Esophagus squamous epithelium (tissue), 5 donors: ENCODE data around the gene TRIM41. TPM values are rescaled to one million over a fixed set of nuclear protein-coding genes. Genes with fewer than 3 reads are reported as not detected.
"Not testable (repeated sequence)": the region's sequence is repeated elsewhere in the genome, so short reads cannot be mapped to it uniquely, and the experiment has no call there.

ENCODE experiments used
- DNase-seq: peaks from one replicate; lab custom pipeline; 2025; lab: John Stamatoyannopoulos, UW
- H3K27ac ChIP-seq, 4 donors: fragments of 200-600 bp; sonication (generic); one replicate each; pipeline ENCODE4 v1.5.1; 2016 to 2019; ENCODE audit warnings: mild to moderate bottlenecking in 1 of 4
- H3K27me3 ChIP-seq, 4 donors: fragments of 200-600 bp; sonication (generic); 1 replicate in 3 of 4; 2 replicates in 1 of 4; pipeline versions ENCODE4 v1.5.1 to v1.6.0; 2017 to 2021; ENCODE audit warnings: antibody characterized with exemption in 1 of 4
- H3K36me3 ChIP-seq, 3 donors: fragments of 200-600 bp; sonication (generic); one replicate each; pipeline ENCODE4 v1.5.1; 2016 to 2019
- H3K4me1 ChIP-seq, 3 donors: fragments of 200-600 bp; sonication (generic); one replicate each; pipeline ENCODE4 v1.5.1; 2017 to 2019
- H3K4me3 ChIP-seq, 4 donors: fragments of 200-600 bp; sonication (generic); 1 replicate in 3 of 4; 2 replicates in 1 of 4; pipeline ENCODE4 v1.5.1; 2016 to 2019; ENCODE audit warnings: mild to moderate bottlenecking in 2 of 4, moderate library complexity in 1 of 4
- H3K9me3 ChIP-seq, 3 donors: fragments of 200-600 bp; sonication (generic); one replicate each; pipeline ENCODE4 v1.5.1; 2016 to 2019
- POLR2A ChIP-seq, 4 donors: fragments of 450-650 bp; IDR thresholded peaks; one replicate each; pipeline ENCODE4 v1.6.1; 2017; ENCODE audit warnings: antibody characterized with exemption in 4 of 4, mild to moderate bottlenecking in 4 of 4, moderate library complexity in 3 of 4
- WGBS, 2 donors: methylation state at CpG; one replicate each; pipeline ENCODE4 v1.1.5; 2018; 5-methylcytosine and 5-hydroxymethylcytosine counted together
- intact Hi-C: fragments of 100-400 bp; cut with DNase I; formaldehyde crosslinking; loops from one replicate; pipeline ENCODE4 v1.15.0; 2022
- total RNA-seq, 4 donors: library from RNA; depleted of rRNA; stranded (reverse); fragments of >200 nt; gene quantifications; one replicate each; pipeline ENCODE4 v1.1.0, GENCODE V29; 2016
- TF ChIP-seq, protein P1 (sequence below), 6 experiments: fragments of 450-650 bp in 4 of 6; fragments of 200-600 bp in 2 of 6; sonication (generic) in 2 of 6; IDR thresholded peaks; one replicate each; pipeline ENCODE4 v1.5.1; 2016 to 2019; ENCODE audit warnings: antibody characterized with exemption in 6 of 6, mild to moderate bottlenecking in 4 of 6, moderate library complexity in 4 of 6
- donor health status: DM: yes; HTN: yes; CAD: no.

TRIM41 gene
- total RNA-seq, 4 donors from 2014 or later, result 12.0 to 22.1 (median 13.8) TPM

DNA sequence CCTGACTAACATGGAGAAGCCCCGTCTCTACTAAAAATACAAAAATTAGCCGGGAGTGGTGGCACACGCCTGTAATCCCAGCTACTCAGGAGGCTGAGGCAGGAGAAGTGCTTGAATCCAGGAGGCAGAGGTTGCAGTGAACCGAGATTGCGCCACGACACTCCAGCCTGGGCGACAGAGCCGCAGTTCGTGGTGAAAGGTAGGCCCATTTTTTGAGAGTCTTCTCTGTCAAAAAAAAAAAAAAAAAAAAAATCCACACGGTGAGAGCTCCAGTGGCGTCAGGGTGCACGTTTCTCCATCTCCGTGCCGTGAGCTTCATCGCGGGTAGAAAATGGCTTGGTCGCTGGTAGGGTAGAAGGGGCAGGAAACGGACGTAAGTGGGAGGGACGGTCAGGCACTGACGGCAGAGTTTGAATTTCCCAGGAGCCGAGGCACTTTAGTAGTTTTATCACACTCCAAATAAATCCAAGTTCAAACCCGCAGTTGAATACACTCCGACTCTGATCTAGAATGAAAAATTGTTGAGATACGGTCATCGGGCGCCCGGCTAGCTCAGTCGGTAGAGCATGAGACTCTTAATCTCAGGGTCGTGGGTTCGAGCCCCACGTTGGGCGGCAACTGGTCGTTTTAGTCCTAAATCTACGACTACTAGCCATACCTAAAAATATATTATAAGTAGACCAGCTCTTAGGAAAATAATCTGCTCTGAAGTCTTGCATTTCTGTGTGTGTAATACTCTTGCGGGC, 15.7 kb upstream of the TRIM41 start:
- no peaks in the 10 kb centered on the region for H3K27me3 ChIP-seq
- peak overlapping the region; percentile 53 to 87 (median 84) for H3K4me3 ChIP-seq
- no peaks in the 10 kb centered on the region for H3K36me3 ChIP-seq
- H3K27ac ChIP-seq, result peak overlapping the region; percentile 50 to 91 (median 90)
- no peaks in the 10 kb centered on the region for H3K9me3 ChIP-seq
- WGBS, 2 donors, result 1 to 2% methylated on average over 33 to 36 of the region's 36 CpGs
- no peak for DNase-seq
- intact Hi-C loops, result no loop called here
- peaks cover 13 to 60% (median 32%) of the 10 kb centered on the region in 3 donors for H3K4me1 ChIP-seq
- peak in 1 of 4 donors; percentile 9 for TF ChIP-seq POLR2A (IDR thresholded peaks at IDR 0.05)
- TF ChIP-seq, protein P1, sequence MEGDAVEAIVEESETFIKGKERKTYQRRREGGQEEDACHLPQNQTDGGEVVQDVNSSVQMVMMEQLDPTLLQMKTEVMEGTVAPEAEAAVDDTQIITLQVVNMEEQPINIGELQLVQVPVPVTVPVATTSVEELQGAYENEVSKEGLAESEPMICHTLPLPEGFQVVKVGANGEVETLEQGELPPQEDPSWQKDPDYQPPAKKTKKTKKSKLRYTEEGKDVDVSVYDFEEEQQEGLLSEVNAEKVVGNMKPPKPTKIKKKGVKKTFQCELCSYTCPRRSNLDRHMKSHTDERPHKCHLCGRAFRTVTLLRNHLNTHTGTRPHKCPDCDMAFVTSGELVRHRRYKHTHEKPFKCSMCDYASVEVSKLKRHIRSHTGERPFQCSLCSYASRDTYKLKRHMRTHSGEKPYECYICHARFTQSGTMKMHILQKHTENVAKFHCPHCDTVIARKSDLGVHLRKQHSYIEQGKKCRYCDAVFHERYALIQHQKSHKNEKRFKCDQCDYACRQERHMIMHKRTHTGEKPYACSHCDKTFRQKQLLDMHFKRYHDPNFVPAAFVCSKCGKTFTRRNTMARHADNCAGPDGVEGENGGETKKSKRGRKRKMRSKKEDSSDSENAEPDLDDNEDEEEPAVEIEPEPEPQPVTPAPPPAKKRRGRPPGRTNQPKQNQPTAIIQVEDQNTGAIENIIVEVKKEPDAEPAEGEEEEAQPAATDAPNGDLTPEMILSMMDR (IDR thresholded peaks at IDR 0.05), result no peak

DNA sequence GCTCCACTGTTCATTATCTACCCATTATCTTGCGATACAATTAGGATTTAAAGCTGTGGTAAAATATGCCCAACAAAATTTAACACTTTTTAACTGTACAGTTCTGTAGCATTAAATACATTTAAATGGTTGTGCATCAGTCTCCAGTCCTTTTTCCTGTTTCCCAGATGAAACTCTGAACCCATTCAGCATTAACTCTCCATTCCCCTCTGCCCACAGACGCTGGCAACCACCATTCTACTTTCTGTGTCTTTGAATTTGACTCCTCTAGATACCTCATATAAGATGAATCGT, 15.2 kb upstream of the TRIM41 start:
- WGBS, 2 donors, result 37% methylated on average over 3 of the region's 3 CpGs
- no peaks in the 10 kb centered on the region for H3K9me3 ChIP-seq
- intact Hi-C loops, result no loop called here
- H3K36me3 ChIP-seq, result no peaks in the 10 kb centered on the region
- peak overlapping the region; percentile 50 to 91 (median 90) for H3K27ac ChIP-seq
- DNase-seq, result no peak
- TF ChIP-seq, protein P1 (IDR thresholded peaks at IDR 0.05), result no peak
- TF ChIP-seq POLR2A (IDR thresholded peaks at IDR 0.05), result no peak
- H3K27me3 ChIP-seq, result no peaks in the 10 kb centered on the region
- peaks cover 13 to 55% (median 28%) of the 10 kb centered on the region in 3 donors for H3K4me1 ChIP-seq
- peak overlapping the region in 2 of 4 donors; percentile 82 to 87 for H3K4me3 ChIP-seq

DNA sequence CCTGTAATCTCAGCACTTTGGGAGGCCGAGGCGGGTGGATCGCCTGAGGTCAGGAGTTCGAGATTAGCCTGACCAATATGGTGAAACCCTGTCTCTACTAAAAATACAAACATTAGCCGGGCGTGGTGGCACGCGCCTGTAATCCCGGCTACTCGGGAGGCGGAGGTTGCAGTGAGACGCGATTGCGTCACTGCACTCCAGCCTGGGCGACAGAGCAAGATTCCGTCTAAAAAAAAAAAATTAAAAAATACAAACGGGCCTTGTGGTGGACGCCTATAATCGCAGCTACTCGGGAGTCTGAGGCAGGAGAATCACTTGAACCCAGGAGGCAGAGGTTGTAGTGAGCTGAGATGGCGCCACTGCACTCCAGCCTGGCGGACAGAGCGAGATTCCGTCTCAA, 14.1 kb upstream of the TRIM41 start:
- H3K27me3 ChIP-seq, DNase-seq, H3K36me3 ChIP-seq, H3K9me3 ChIP-seq, H3K27ac ChIP-seq, intact Hi-C loops, H3K4me3 ChIP-seq: not testable (repeated sequence)
- 85 to 87% methylated on average over 22 to 23 of the region's 24 CpGs for WGBS, 2 donors
- peaks cover 7 to 44% (median 17%) of the 10 kb centered on the region in 3 donors for H3K4me1 ChIP-seq

DNA sequence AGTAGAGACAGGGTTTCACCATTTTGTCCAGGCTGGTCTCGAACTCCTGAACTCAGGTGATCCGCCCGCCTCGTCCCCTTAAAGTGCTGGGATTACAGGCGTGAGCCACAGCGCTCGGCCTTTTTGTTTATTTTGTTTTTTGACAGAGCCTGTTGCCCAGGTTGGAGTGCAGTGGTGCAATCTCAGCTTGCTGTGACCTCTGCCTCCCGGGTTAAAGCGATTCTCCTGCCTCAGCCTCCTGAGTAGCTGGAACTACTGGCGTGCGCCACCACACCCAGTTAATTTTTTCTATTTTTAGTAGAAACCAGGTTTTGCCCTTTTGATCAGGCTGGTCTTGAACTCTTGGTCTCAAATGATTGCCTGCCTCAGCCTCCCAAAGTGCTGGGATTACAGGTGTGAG, 12.9 kb upstream of the TRIM41 start:
- H3K27ac ChIP-seq, H3K36me3 ChIP-seq, H3K9me3 ChIP-seq, H3K4me3 ChIP-seq, H3K27me3 ChIP-seq, intact Hi-C loops, DNase-seq: not testable (repeated sequence)
- WGBS, 2 donors, result 73 to 83% methylated on average over 10 to 11 of the region's 11 CpGs
- H3K4me1 ChIP-seq, result peaks cover 7 to 33% (median 15%) of the 10 kb centered on the region in 3 donors

DNA sequence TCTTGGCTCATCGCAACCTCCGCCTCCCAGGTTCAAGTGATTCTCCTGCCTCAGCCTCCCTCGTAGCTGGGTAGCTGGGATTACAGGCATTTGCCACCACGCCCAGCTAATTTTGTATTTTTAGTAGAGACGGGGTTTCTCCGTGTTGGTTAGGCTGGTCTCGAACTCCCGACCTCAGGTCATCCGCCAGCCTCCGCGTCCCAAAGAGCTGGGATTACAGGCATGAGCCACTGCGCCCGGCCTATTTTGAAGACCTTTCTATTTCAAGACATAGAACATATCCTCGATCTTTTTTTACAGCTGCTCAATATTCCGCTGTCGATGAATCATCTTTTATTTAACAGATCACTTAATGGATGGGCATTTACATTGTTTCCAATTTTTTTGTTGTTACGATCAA, 12.4 kb upstream of the TRIM41 start:
- H3K9me3 ChIP-seq, DNase-seq, H3K36me3 ChIP-seq, H3K4me3 ChIP-seq, H3K27me3 ChIP-seq, intact Hi-C loops, H3K27ac ChIP-seq: not testable (repeated sequence)
- peaks cover 5 to 27% (median 10%) of the 10 kb centered on the region in 3 donors for H3K4me1 ChIP-seq
- WGBS, 2 donors, result 75 to 81% methylated on average over 14 to 17 of the region's 17 CpGs

DNA sequence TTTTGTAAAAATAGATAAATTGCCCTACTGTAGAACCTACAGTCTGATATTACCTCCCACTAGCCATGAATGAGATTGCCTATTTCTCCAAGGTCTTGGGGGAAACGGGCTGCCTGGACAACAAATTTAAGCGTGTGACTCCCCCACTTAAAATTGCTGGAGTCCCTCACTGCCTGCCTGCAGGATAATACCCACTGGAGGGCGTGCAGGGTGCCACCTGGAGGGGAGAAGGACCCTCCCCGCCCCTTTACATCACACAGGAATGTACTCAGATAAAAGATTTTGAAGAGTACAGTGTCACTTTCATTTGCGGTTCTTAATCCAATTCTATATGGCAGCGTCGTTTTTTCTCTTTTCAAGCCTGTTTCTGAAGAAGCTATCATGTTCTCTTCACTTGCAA, 11.9 kb upstream of the TRIM41 start:
- Histone ChIP-seq H3K9me3 (no peaks in the 10 kb centered on the region), H3K4me3 (no peak overlapping the region), H3K4me1 (peaks cover under 1 to 27% (median 8%) of the 10 kb centered on the region in 3 donors), H3K27me3 (no peaks in the 10 kb centered on the region), H3K36me3 (no peaks in the 10 kb centered on the region), H3K27ac (no peak overlapping the region)
- no peak for DNase-seq
- WGBS, 2 donors, result 49 to 58% methylated on average over 7 of the region's 7 CpGs
- intact Hi-C loops, result no loop called here
- no peak for TF ChIP-seq POLR2A (IDR thresholded peaks at IDR 0.05)
- TF ChIP-seq, protein P1 (IDR thresholded peaks at IDR 0.05), result no peak
